H1 (cell line): Measurements from ENCODE around the gene STEAP1B. TPM values are rescaled to one million over a fixed set of nuclear protein-coding genes. Genes with fewer than 3 reads are reported as not detected.

ENCODE experiments used
- CTCF ChIA-PET: fragments of 300-600 bp; sonication (Branson Sonifier 250); formaldehyde crosslinking; loops from one replicate; lab custom pipeline; 2021; ENCODE audit not compliant: partially characterized antibody; lab: Charles Lee
- POLR2A ChIA-PET: fragments of 300-600 bp; sonication (Branson Sonifier 250); formaldehyde crosslinking; loops from one replicate; lab custom pipeline; 2021; ENCODE audit warnings: inconsistent platforms; ENCODE audit not compliant: partially characterized antibody; lab: Charles Lee
- DNase-seq, 2 experiments: peaks; one replicate each; pipeline versions ENCODE4 v3.0.0 to v3.0.0-alpha.2; 2010 to 2022; ENCODE audit warnings: low spot score in 2 of 2, low read depth in 1 of 2, mixed read lengths in 1 of 2
- FAIRE-seq: peaks from 2 replicates; lab custom pipeline; 2011; peaks lifted over from hg19 to GRCh38; lab: Jason Lieb, UNC
- H2AFZ ChIP-seq: 2 replicates; pipeline ENCODE4 v1.8.1; 2012; ENCODE audit warnings: low read length, inconsistent platforms
- H2AK5ac ChIP-seq: 2 replicates; pipeline ENCODE4 v1.6.1; 2013; ENCODE audit warnings: low read depth, low read length
- H2BK120ac ChIP-seq: replicated peaks from 2 replicates; pipeline ENCODE3; 2013; ENCODE audit warnings: low read depth, low read length, inconsistent platforms
- H2BK12ac ChIP-seq: 2 replicates; pipeline ENCODE4 v1.6.1; 2013; ENCODE audit warnings: low read depth, low read length
- H2BK15ac ChIP-seq: 2 replicates; pipeline ENCODE4 v1.6.1; 2013; ENCODE audit warnings: low read length
- H2BK20ac ChIP-seq: 2 replicates; pipeline ENCODE4 v1.6.1; 2013; ENCODE audit warnings: low read length
- H2BK5ac ChIP-seq: 2 replicates; pipeline ENCODE4 v1.6.1; 2013; ENCODE audit warnings: low read depth, low read length
- H3K14ac ChIP-seq: 2 replicates; pipeline ENCODE4 v1.6.1; 2013; ENCODE audit warnings: inconsistent platforms; ENCODE audit not compliant: insufficient read length
- H3K18ac ChIP-seq: 2 replicates; pipeline ENCODE4 v1.6.1; 2013; ENCODE audit warnings: low read length; ENCODE audit errors: extremely low read depth
- H3K23ac ChIP-seq: 2 replicates; pipeline ENCODE4 v1.6.1; 2013; ENCODE audit warnings: inconsistent platforms; ENCODE audit not compliant: insufficient read length
- H3K23me2 ChIP-seq: 2 replicates; pipeline ENCODE4 v1.6.1; 2013; ENCODE audit warnings: low read depth, low read length
- H3K27ac ChIP-seq: 2 replicates; pipeline ENCODE4 v1.6.1; 2011; ENCODE audit warnings: low read depth, low read length, inconsistent platforms
- H3K27me3 ChIP-seq, 4 experiments: replicated peaks in 1 of 4; 1 replicate in 1 of 4; 2 replicates in 3 of 4; pipeline versions ENCODE4 v1.6.1 to v1.8.1; 2011 to 2013; ENCODE audit warnings: low read length in 3 of 4, mild to moderate bottlenecking in 3 of 4, inconsistent platforms in 2 of 4, mixed read lengths in 2 of 4, moderate library complexity in 1 of 4; ENCODE audit not compliant: control insufficient read depth in 3 of 4, insufficient read depth in 3 of 4; ENCODE audit errors: extremely low read depth in 1 of 4
- H3K36me3 ChIP-seq, 4 experiments: 2 replicates each; pipeline versions ENCODE4 v1.6.1 to v1.8.1; 2011 to 2013; ENCODE audit warnings: mild to moderate bottlenecking in 4 of 4, low read length in 3 of 4, moderate library complexity in 2 of 4, control low read depth in 1 of 4, inconsistent platforms in 1 of 4; ENCODE audit not compliant: insufficient read depth in 4 of 4, control insufficient read depth in 2 of 4
- H3K4ac ChIP-seq: replicated peaks from 2 replicates; pipeline ENCODE3; 2013; ENCODE audit warnings: low read length, low read depth, mixed read lengths, inconsistent platforms; ENCODE audit not compliant: insufficient read length
- H3K4me1 ChIP-seq, 4 experiments: replicated peaks in 1 of 4; 1 replicate in 1 of 4; 2 replicates in 3 of 4; pipeline versions ENCODE4 v1.6.1 to v1.8.1; 2011 to 2013; ENCODE audit warnings: low read length in 3 of 4, inconsistent platforms in 2 of 4, mixed read lengths in 1 of 4; ENCODE audit not compliant: insufficient read depth in 4 of 4, control insufficient read depth in 3 of 4
- H3K4me2 ChIP-seq, 2 experiments: 2 replicates each; pipeline versions ENCODE4 v1.6.1 to v1.8.1; 2011 to 2013; ENCODE audit warnings: low read depth in 2 of 2, low read length in 2 of 2, control low read depth in 1 of 2, inconsistent platforms in 1 of 2, mild to moderate bottlenecking in 1 of 2; ENCODE audit not compliant: insufficient read depth in 1 of 2
- H3K4me3 ChIP-seq, 4 experiments: fragments of 200-600, 300-600 bp in 1 of 4; sonication (generic), shearing (Covaris generic), sonication (Bioruptor Twin) in 1 of 4; 2 replicates each; pipeline versions ENCODE4 v1.5.1 to v1.8.1; 2011 to 2016; ENCODE audit warnings: low read length in 4 of 4, low read depth in 3 of 4, control low read depth in 2 of 4, inconsistent platforms in 2 of 4, mild to moderate bottlenecking in 2 of 4, mixed read lengths in 1 of 4, moderate library complexity in 1 of 4; ENCODE audit not compliant: insufficient read depth in 2 of 4; ENCODE audit errors: extremely low read depth in 1 of 4
- H3K56ac ChIP-seq: replicated peaks from 2 replicates; pipeline ENCODE3; 2013; ENCODE audit warnings: low read depth, mild to moderate bottlenecking, mixed read lengths, low read length, inconsistent platforms; ENCODE audit not compliant: insufficient read length
- H3K79me1 ChIP-seq: 2 replicates; pipeline ENCODE4 v1.6.1; 2013; ENCODE audit warnings: low read depth, low read length, control low read depth
- H3K79me2 ChIP-seq, 2 experiments: 2 replicates each; pipeline versions ENCODE4 v1.6.1 to v1.8.1; 2012 to 2013; ENCODE audit warnings: low read length in 2 of 2, mild to moderate bottlenecking in 2 of 2, inconsistent platforms in 1 of 2; ENCODE audit not compliant: insufficient read depth in 2 of 2, control insufficient read depth in 1 of 2
- H3K9ac ChIP-seq, 4 experiments: replicated peaks in 1 of 4; 1 replicate in 1 of 4; 2 replicates in 3 of 4; pipeline versions ENCODE4 v1.6.1 to v1.8.1; 2011 to 2013; ENCODE audit warnings: low read depth in 3 of 4, low read length in 3 of 4, control low read depth in 2 of 4, mild to moderate bottlenecking in 2 of 4, moderate library complexity in 2 of 4, inconsistent platforms in 1 of 4; ENCODE audit errors: extremely low read depth in 1 of 4
- H3K9me3 ChIP-seq, 2 experiments: 2 replicates each; pipeline versions ENCODE4 v1.6.1 to v1.8.1; 2012 to 2013; ENCODE audit warnings: mild to moderate bottlenecking in 2 of 2, moderate library complexity in 2 of 2, control low read depth in 1 of 2, inconsistent platforms in 1 of 2, low read depth in 1 of 2, low read length in 1 of 2, mixed read lengths in 1 of 2; ENCODE audit not compliant: insufficient read depth in 2 of 2
- H4K20me1 ChIP-seq, 2 experiments: replicated peaks in 1 of 2; 2 replicates each; pipeline versions ENCODE3 to v1.8.1; 2011 to 2013; ENCODE audit warnings: inconsistent platforms in 2 of 2, low read length in 2 of 2, mild to moderate bottlenecking in 1 of 2; ENCODE audit not compliant: insufficient read depth in 2 of 2, control insufficient read depth in 1 of 2
- H4K5ac ChIP-seq: 2 replicates; pipeline ENCODE4 v1.6.1; 2013; ENCODE audit warnings: low read length, low read depth, mixed read lengths, inconsistent platforms; ENCODE audit not compliant: insufficient read length
- H4K8ac ChIP-seq: 2 replicates; pipeline ENCODE4 v1.8.0; 2013; ENCODE audit warnings: mild to moderate bottlenecking, moderate library complexity, low read length, inconsistent platforms; ENCODE audit not compliant: insufficient read depth; ENCODE audit errors: extremely low read depth
- H4K91ac ChIP-seq: replicated peaks from 2 replicates; pipeline ENCODE3; 2013; ENCODE audit warnings: low read length, mixed read lengths, inconsistent platforms; ENCODE audit not compliant: insufficient read length
- CTBP2 ChIP-seq: IDR thresholded peaks from 2 replicates; pipeline ENCODE4 v1.7.0; 2011; ENCODE audit warnings: borderline replicate concordance, mild to moderate bottlenecking, moderate library complexity, mixed read lengths, low read length; ENCODE audit not compliant: insufficient read depth, insufficient read length
- CTCF ChIP-seq, 3 experiments: IDR thresholded peaks; 1 replicate in 2 of 3; 2 replicates in 1 of 3; pipeline versions ENCODE4 v1.5.1 to v1.6.1; 2011; ENCODE audit warnings: low read length in 3 of 3, mild to moderate bottlenecking in 3 of 3, inconsistent platforms in 2 of 3, low read depth in 1 of 3, moderate library complexity in 1 of 3; ENCODE audit not compliant: insufficient read depth in 1 of 3; ENCODE audit errors: control extremely low read depth in 1 of 3
- GABPA ChIP-seq: IDR thresholded peaks from 2 replicates; pipeline ENCODE4 v1.6.1; 2011; ENCODE audit warnings: mild to moderate bottlenecking, low read length, moderate library complexity, borderline replicate concordance; ENCODE audit not compliant: insufficient read depth
- TAF1 ChIP-seq: IDR thresholded peaks from 2 replicates; pipeline ENCODE4 v1.6.1; 2011; ENCODE audit warnings: mild to moderate bottlenecking, low read depth, low read length
- WGBS, 2 experiments: shearing (Covaris generic) in 1 of 2; methylation state at CpG; one replicate each; pipeline versions ENCODE4 v1.1.6 to v1.1.7; 2013 to 2015; ENCODE audit warnings: low lambda C conversion rate in 2 of 2, mixed read lengths in 2 of 2, inconsistent platforms in 1 of 2, low coverage in 1 of 2, missing lambda C conversion rate in 1 of 2; ENCODE audit not compliant: insufficient replicate concordance in 2 of 2, insufficient coverage in 1 of 2, insufficient read length in 1 of 2; ENCODE audit errors: extremely low coverage in 1 of 2, missing lambda C conversion rate in 1 of 2; 5-methylcytosine and 5-hydroxymethylcytosine counted together
- polyA plus RNA-seq, 7 experiments: library from polyadenylated mRNA; depleted of rRNA in 3 of 7; stranded (reverse) in 5 of 7; unstranded in 2 of 7; fragments of >200 nt in 5 of 7; fragments of 200-250 nt in 2 of 7; gene quantifications; 1 replicate in 5 of 7; 2 replicates in 1 of 7; 4 replicates in 1 of 7; pipeline versions ENCODE4 v1.2.1 to v1.2.3, GENCODE V29; 2011 to 2013; ENCODE audit warnings: missing spikeins in 2 of 7, mixed read lengths in 2 of 7
- total RNA-seq: library from RNA; stranded (reverse); fragmentation: NEBNext Ultra II Directional; extraction: Animal tissue kit (Norgen Biotek cat#: 25700); gene quantifications from 2 replicates; pipeline ENCODE4 v1.2.1, GENCODE V29; 2021

Gene STEAP1B
- total and polyA plus RNA-seq, 2 of the 8 experiments (the other 6 are each of a cell fraction or from before 2014, with no cell fraction given) = 5.4 to 8.7 TPM

GRCh38 chr7:22426463-22427094 lies 73.4 kb downstream of the STEAP1B start:
- Histone ChIP-seq H3K27me3 (no peaks in the 10 kb centered on the region; a peak in 1 of 7 replicates), H3K27ac (no peak overlapping the region), H2BK12ac (no peak overlapping the region; the same call in 1 of the 2 replicates), H3K14ac (no peak overlapping the region), H4K20me1 (no peaks in the 10 kb centered on the region), H3K4me1 (no peaks in the 10 kb centered on the region), H3K23ac (no peak overlapping the region), H3K9ac (no peak overlapping the region), H3K56ac (no peak overlapping the region), H2BK20ac (peak overlapping the region; percentile 9; the same call in 1 of the 2 replicates), H4K8ac (no peak overlapping the region), H4K91ac (no peak overlapping the region), H3K79me2 (no peaks in the 10 kb centered on the region), H2AFZ (no peak overlapping the region), H3K9me3 (no peaks in the 10 kb centered on the region), H3K4me3 (no peak overlapping the region), H3K4ac (no peak overlapping the region), H2AK5ac (no peak overlapping the region), H2BK15ac (no peak overlapping the region), H3K18ac (no peak overlapping the region), H3K23me2 (no peaks in the 10 kb centered on the region), H4K5ac (no peak overlapping the region), H3K4me2 (no peak overlapping the region), H3K79me1 (no peaks in the 10 kb centered on the region), H2BK120ac (no peak overlapping the region), H2BK5ac (no peak overlapping the region), H3K36me3 (no peaks in the 10 kb centered on the region)
- 84% methylated on average over 4 of the region's 4 CpGs; no CpG with 5 or more reads in 1 of the 2 experiments for WGBS, 2 experiments
- ChIA-PET CTCF (interaction anchor here (0.8 to 1.2 kb wide), 3 partner anchors 8 to 26 kb away, joined by 3 to 4 read pairs (median 4); no protein-coding TSS in a partner anchor), POLR2A (no interaction called here)
- no peak for DNase-seq
- no peak for FAIRE-seq
- TF ChIP-seq CTCF (IDR thresholded peaks at IDR 0.05; ENCODE audit: control extremely low read depth in 1 of 3, insufficient read depth in 1 of 3, low read depth in 1 of 3, low read length in 3 of 3) (no peak), GABPA (no peak), CTBP2 (no peak), TAF1 (no peak)
